Mucosa of descending colon (tissue), 3 donors: ENCODE data around the gene SLC6A12. TPM values are rescaled to one million over a fixed set of nuclear protein-coding genes. Genes with fewer than 3 reads are reported as not detected.

ENCODE experiments used
- ATAC-seq: fragments of 200-7000 bp; cut with Tn5 transposase; one replicate; pipeline ENCODE4 v1.9.1; 2020; ENCODE audit warnings: mild to moderate bottlenecking, moderate library complexity
- DNase-seq, 3 donors: peaks; one replicate each; pipeline ENCODE4 v3.0.0-alpha.2; 2020
- H3K36me3 ChIP-seq: fragments of 200-600 bp; one replicate; pipeline ENCODE4 v1.8.0; 2021; ENCODE audit warnings: low read depth, mild to moderate bottlenecking
- H3K4me1 ChIP-seq: fragments of 200-600 bp; one replicate; pipeline ENCODE4 v1.8.0; 2021; ENCODE audit warnings: low read depth, mild to moderate bottlenecking
- H3K4me3 ChIP-seq: fragments of 200-600 bp; one replicate; pipeline ENCODE4 v1.8.0; 2021; ENCODE audit warnings: mild to moderate bottlenecking
- H3K9me3 ChIP-seq: fragments of 200-600 bp; one replicate; pipeline ENCODE4 v1.8.0; 2021; ENCODE audit warnings: mild to moderate bottlenecking
- CTCF ChIP-seq: fragments of 200-600 bp; IDR thresholded peaks from one replicate; pipeline ENCODE4 v1.8.0; 2022; ENCODE audit warnings: antibody characterized with exemption, mild to moderate bottlenecking
- intact Hi-C, 2 donors: fragments of 100-400 bp; cut with DNase I in 1 of 2; cut with micrococcal nuclease in 1 of 2; formaldehyde crosslinking; loops; one replicate each; pipeline versions ENCODE4 v1.11.0 to v1.11.1; 2022; cut with DNase I, micrococcal nuclease
- total RNA-seq, 3 donors: library from RNA; stranded (reverse); fragmentation: NEBNext Ultra II Directional in 2 of 3; extraction: Animal tissue kit (Norgen Biotek cat#: 25700) in 2 of 3; gene quantifications; one replicate each; pipeline versions ENCODE4 v1.2.1 to v1.2.4, GENCODE V29; 2021 to 2023
- donor health status: DM: no; HTN: no; CAD: no; lungs with moderate emphysema.
- donor health status: DM: no; HTN: no; CAD: no.
- donor health status: DM: no; HTN: yes; CAD: no.

Gene SLC6A12
- total RNA-seq, 3 donors from 2014 or later: 1.3 to 5.1 TPM; not detected in 1

DNA sequence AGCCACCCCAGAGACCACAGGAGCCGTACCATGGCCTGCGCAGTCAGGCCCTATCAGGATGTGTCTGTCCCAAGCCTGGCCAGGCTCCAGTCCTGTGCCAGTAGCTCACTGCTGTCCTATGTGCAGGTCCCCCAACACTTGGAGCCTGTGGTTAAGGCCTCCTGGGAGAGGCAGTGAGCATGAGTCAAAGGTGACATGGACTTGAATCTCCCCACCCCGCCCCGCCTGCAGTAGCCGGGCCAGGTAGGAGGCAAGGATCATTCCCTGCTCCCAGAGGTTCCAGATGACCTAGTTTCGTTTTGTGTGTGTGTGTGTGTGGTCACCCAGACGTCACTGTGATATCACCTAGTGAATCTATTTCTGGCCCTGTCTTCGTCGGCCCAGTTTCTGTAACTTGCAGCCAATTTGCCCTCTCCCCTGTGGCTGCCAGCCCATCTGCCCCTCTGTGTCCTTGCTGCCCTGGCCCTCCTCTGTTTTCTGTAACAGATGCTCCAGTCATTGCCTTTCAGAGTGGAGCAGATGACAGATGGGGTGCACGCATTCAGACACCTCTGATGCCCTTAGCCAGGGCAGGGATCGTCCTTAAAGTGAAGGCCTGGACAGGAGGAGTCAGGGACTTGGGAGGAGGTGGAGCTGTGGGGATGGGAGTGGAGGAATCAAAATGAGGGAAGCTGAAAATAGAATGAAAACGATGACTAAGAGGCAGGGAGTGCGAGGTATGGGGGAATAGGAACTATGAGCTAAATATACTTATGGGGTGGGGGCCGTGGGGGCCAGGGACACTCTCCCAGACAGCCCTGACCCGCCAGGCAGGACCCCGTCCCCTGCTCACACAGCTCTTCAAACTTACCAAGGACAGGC is 37.4 kb downstream of the SLC6A12 start:
- intact Hi-C loops: no loop called here
- ATAC-seq: peak; percentile 83
- Histone ChIP-seq H3K9me3 (no peaks in the 10 kb centered on the region), H3K4me1 (no peaks in the 10 kb centered on the region), H3K4me3 (no peak overlapping the region), H3K36me3 (no peaks in the 10 kb centered on the region)
- TF ChIP-seq CTCF: no peak
- DNase-seq: peak; percentile 44 to 79 (median 62)

- DNase-seq (no peak), ATAC-seq (no peak)
- Histone ChIP-seq H3K4me1 (no peaks in the 10 kb centered on the region), H3K36me3 (no peaks in the 10 kb centered on the region), H3K4me3 (no peak overlapping the region), H3K9me3 (no peaks in the 10 kb centered on the region)
- no peak for TF ChIP-seq CTCF
- intact Hi-C loops: no loop called here
Observed at GRCh38 chr12:175759-176158, 38.2 kb downstream of the SLC6A12 start.

DNA sequence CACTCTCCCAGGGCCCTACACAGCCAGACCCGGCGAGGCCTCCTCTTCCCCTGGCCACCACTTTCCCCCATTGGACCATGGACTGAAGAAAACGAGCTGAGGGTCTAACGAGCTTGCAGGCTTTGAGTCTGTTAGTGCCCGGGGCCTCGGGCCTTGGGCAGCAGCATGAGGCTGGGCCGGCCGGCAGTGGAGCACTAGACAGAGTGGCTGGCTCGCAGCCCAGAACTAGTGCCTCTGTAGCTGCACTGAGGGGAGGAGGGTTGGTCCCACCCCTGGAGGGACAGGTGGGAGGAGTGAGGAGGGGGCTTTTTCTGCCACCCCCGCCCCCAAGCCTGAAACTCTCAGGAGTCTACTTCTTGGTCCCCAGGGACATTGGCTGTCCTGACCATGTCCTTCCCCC is 38.7 kb downstream of the SLC6A12 start:
- intact Hi-C loops: no loop called here
- no peaks in the 10 kb centered on the region for H3K36me3 ChIP-seq
- H3K4me1 ChIP-seq: no peaks in the 10 kb centered on the region
- H3K4me3 ChIP-seq: no peak overlapping the region
- H3K9me3 ChIP-seq: no peaks in the 10 kb centered on the region
- TF ChIP-seq CTCF: no peak
- no peak for DNase-seq
- ATAC-seq: no peak

GRCh38 chr12:174596-174995 is 39.4 kb downstream of the SLC6A12 start:
- no peak for TF ChIP-seq CTCF
- intact Hi-C loops: no loop called here
- no peak for ATAC-seq
- Histone ChIP-seq H3K4me3 (no peak overlapping the region), H3K36me3 (no peaks in the 10 kb centered on the region), H3K4me1 (no peaks in the 10 kb centered on the region), H3K9me3 (no peaks in the 10 kb centered on the region)
- no peak for DNase-seq

DNA sequence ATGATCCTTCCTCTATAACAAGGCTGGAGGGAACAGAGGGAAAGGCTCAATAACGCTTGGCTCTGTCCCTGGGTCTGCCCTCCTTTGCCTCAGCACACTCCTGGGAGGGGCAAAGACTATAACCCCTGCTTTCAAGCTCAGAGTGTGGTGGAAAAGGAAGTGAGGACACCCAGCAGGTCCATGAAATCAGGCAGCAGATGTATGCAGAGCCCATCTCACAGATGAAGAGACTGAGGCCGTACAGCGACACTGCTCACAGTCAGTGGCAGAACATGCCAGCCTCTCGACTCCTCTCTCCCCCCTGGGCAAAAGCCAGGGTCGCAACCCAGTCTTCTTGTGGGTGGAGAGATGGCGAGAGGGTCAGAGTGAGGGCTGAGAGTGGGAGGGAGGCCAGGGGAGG is 39.8 kb downstream of the SLC6A12 start:
- intact Hi-C loops: no loop called here
- H3K4me1 ChIP-seq: no peaks in the 10 kb centered on the region
- TF ChIP-seq CTCF: no peak
- no peaks in the 10 kb centered on the region for H3K9me3 ChIP-seq
- ATAC-seq: no peak
- no peak for DNase-seq
- no peak overlapping the region for H3K4me3 ChIP-seq
- H3K36me3 ChIP-seq: no peaks in the 10 kb centered on the region
